ENCODE results near the gene TENM4.
"Not testable (repeated sequence)": the region's sequence is repeated elsewhere in the genome, so short reads cannot be mapped to it uniquely, and the experiment has no call there.

Gene TENM4

GRCh38 chr11:78995171-78995570 lies 445.7 kb downstream of the TENM4 start:
- DNase-seq, result no peak

GRCh38 chr11:78993802-78994430 lies 446.9 kb downstream of the TENM4 start:
- no peak for DNase-seq

- no peak for DNase-seq
Observed at GRCh38 chr11:78991681-78992080, 449.1 kb downstream of the TENM4 start.

GRCh38 chr11:78990261-78990660 lies 450.6 kb downstream of the TENM4 start:
- no peak for DNase-seq

- no peak for DNase-seq
Observed at GRCh38 chr11:78987748-78988147, 453.1 kb downstream of the TENM4 start.

- no peak for DNase-seq
Observed at GRCh38 chr11:78986305-78986704, 454.5 kb downstream of the TENM4 start.

GRCh38 chr11:78985663-78986062 lies 455.2 kb downstream of the TENM4 start:
- no peak for DNase-seq

- DNase-seq, result no peak
Observed at GRCh38 chr11:78982473-78982872, 458.4 kb downstream of the TENM4 start.

GRCh38 chr11:78981153-78981552 lies 459.7 kb downstream of the TENM4 start:
- no peak for DNase-seq

GRCh38 chr11:78978831-78979230 lies 462.0 kb downstream of the TENM4 start:
- no peak for DNase-seq

- not testable (repeated sequence) for DNase-seq
Observed at GRCh38 chr11:78977848-78978247, 463.0 kb downstream of the TENM4 start.

- no peak for DNase-seq
Observed at GRCh38 chr11:78977009-78977408, 463.8 kb downstream of the TENM4 start.

GRCh38 chr11:78975081-78975480 lies 465.7 kb downstream of the TENM4 start:
- DNase-seq, result no peak

- DNase-seq, result no peak
Observed at GRCh38 chr11:78973876-78974275, 467.0 kb downstream of the TENM4 start.

GRCh38 chr11:78972590-78972989 lies 468.2 kb downstream of the TENM4 start:
- no peak for DNase-seq

- DNase-seq, result no peak
Observed at GRCh38 chr11:78972177-78972576, 468.7 kb downstream of the TENM4 start.

- DNase-seq, result no peak
Observed at GRCh38 chr11:78967811-78968210, 473.0 kb downstream of the TENM4 start.

GRCh38 chr11:78965432-78965831 lies 475.4 kb downstream of the TENM4 start:
- no peak for DNase-seq

- DNase-seq, result no peak
Observed at GRCh38 chr11:78961937-78962701, 478.7 kb downstream of the TENM4 start.

- no peak for DNase-seq
Observed at GRCh38 chr11:78961247-78961646, 479.6 kb downstream of the TENM4 start.

GRCh38 chr11:78958444-78958843 lies 482.4 kb downstream of the TENM4 start:
- no peak for DNase-seq

- DNase-seq, result no peak
Observed at GRCh38 chr11:78957476-78958245, 483.2 kb downstream of the TENM4 start.

- no peak for DNase-seq
Observed at GRCh38 chr11:78954696-78955095, 486.1 kb downstream of the TENM4 start.

- no peak for DNase-seq
Observed at GRCh38 chr11:78954261-78954660, 486.6 kb downstream of the TENM4 start.

Data from CD4-positive, alpha-beta T cell treated with Interleukin-6 for 4 hours (primary cell).